ENCODE results near the gene FAM76A. TPM values are rescaled to one million over a fixed set of nuclear protein-coding genes. Genes with fewer than 3 reads are reported as not detected.
"Not testable (repeated sequence)": the region's sequence is repeated elsewhere in the genome, so short reads cannot be mapped to it uniquely, and the experiment has no call there.

FAM76A gene
- total and polyA plus RNA-seq, 3 donors from 2014 or later = 22.6 to 26.6 (median 23.0) TPM

DNA sequence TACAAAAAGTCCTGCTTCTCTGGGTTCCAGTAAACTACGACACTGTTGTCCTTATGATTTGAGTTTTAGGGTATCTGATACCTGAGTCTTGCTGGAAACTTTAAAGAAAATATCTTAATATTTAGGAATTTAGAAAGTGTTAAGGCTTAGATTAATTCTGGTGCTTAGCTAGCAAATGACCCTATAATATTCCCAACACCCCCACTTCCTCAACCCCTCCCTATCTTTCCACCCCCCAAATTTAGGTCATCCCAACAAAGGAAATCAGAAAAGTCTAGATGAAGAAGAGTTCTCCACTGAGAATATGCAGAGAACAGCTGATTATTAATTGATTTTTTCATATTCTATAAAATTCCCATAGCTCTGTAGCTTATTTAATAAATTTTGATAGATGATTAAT lies 58.9 kb downstream of the FAM76A start:
- DNase-seq = no peak
- H3K27me3 ChIP-seq = no peaks in the 10 kb centered on the region
- TF ChIP-seq, protein P1, sequence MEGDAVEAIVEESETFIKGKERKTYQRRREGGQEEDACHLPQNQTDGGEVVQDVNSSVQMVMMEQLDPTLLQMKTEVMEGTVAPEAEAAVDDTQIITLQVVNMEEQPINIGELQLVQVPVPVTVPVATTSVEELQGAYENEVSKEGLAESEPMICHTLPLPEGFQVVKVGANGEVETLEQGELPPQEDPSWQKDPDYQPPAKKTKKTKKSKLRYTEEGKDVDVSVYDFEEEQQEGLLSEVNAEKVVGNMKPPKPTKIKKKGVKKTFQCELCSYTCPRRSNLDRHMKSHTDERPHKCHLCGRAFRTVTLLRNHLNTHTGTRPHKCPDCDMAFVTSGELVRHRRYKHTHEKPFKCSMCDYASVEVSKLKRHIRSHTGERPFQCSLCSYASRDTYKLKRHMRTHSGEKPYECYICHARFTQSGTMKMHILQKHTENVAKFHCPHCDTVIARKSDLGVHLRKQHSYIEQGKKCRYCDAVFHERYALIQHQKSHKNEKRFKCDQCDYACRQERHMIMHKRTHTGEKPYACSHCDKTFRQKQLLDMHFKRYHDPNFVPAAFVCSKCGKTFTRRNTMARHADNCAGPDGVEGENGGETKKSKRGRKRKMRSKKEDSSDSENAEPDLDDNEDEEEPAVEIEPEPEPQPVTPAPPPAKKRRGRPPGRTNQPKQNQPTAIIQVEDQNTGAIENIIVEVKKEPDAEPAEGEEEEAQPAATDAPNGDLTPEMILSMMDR (IDR thresholded peaks at IDR 0.05) = no peak
- no peak for TF ChIP-seq POLR2A (IDR thresholded peaks at IDR 0.05)
- H3K4me1 ChIP-seq = peaks cover 5% of the 10 kb centered on the region
- 96 to 98% methylated on average over 1 of the region's 1 CpG for WGBS, 2 donors
- intact Hi-C loops (cut with DNase I; ENCODE audit: low total_unique reads) = no loop called here
- H3K27ac ChIP-seq = no peak overlapping the region
- no peaks in the 10 kb centered on the region for H3K36me3 ChIP-seq (ENCODE audit: low read depth, missing control alignments)
- no peak overlapping the region for H3K4me3 ChIP-seq
- no peaks in the 10 kb centered on the region for H3K9me3 ChIP-seq

DNA sequence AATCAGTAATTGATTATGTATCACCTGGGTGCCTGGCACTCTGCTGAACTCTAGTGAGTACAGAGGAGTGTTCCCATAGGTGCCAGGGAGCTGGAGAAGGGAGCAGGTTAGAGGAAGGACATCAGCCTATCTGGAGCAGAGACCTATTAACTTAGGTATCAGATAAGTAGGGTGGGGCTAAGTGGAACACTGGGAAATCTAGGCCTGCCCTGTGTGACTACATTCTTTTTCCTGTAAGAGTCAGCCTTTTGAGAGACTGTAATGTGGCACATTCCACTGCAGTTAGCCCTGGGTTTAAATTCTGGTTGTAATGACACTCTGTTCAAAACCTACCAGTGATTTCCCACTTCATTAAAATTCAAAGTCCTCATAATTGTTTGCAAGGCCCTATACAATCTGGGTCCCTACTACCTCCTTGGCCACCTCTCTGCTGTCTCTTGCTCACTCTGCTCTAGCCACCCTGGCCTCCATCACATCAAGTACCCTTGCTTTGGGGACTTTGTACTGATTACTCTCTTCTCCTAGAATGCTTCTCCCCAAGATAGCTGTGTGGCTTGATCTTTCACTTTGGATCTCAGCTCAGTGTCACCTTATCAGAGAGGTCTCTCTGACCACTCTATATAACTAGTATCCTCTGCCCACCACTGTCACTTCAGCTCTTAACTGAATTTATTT lies 60.2 kb downstream of the FAM76A start:
- TF ChIP-seq, protein P1 (IDR thresholded peaks at IDR 0.05) = no peak
- TF ChIP-seq POLR2A (IDR thresholded peaks at IDR 0.05) = no peak
- DNase-seq = no peak
- intact Hi-C loops (cut with DNase I; ENCODE audit: low total_unique reads) = no loop called here
- H3K27me3 ChIP-seq = no peaks in the 10 kb centered on the region
- H3K4me3 ChIP-seq = no peak overlapping the region
- H3K9me3 ChIP-seq = no peaks in the 10 kb centered on the region
- H3K27ac ChIP-seq = no peak overlapping the region
- no peaks in the 10 kb centered on the region for H3K36me3 ChIP-seq (ENCODE audit: low read depth, missing control alignments)
- H3K4me1 ChIP-seq = peaks cover 5% of the 10 kb centered on the region

DNA sequence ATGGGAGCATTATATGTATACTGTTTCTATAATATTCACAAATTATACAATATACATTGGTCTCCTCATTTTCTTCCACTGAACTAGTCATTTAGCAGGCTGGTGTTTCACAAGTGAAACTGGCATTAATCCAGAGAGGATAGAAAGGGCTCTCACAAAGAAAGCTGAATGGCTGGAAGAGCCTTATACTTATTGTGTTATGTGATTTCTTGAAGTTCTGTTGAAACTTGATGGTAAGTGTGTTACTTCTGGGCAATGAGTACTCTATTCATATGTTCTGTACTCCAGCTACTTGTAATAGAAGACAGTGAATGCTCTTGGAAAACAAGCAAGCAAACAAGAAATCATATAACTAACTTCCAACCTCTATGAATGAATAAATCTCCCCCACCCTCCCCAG lies 62.1 kb downstream of the FAM76A start:
- Histone ChIP-seq H3K4me3 (no peak overlapping the region), H3K36me3 (ENCODE audit: low read depth, missing control alignments) (no peaks in the 10 kb centered on the region), H3K27ac (no peak overlapping the region), H3K27me3 (no peaks in the 10 kb centered on the region), H3K4me1 (peaks cover 5% of the 10 kb centered on the region), H3K9me3 (no peaks in the 10 kb centered on the region)
- TF ChIP-seq POLR2A (IDR thresholded peaks at IDR 0.05) = no peak
- TF ChIP-seq, protein P1 (IDR thresholded peaks at IDR 0.05) = no peak
- intact Hi-C loops (cut with DNase I; ENCODE audit: low total_unique reads) = no loop called here
- no peak for DNase-seq

DNA sequence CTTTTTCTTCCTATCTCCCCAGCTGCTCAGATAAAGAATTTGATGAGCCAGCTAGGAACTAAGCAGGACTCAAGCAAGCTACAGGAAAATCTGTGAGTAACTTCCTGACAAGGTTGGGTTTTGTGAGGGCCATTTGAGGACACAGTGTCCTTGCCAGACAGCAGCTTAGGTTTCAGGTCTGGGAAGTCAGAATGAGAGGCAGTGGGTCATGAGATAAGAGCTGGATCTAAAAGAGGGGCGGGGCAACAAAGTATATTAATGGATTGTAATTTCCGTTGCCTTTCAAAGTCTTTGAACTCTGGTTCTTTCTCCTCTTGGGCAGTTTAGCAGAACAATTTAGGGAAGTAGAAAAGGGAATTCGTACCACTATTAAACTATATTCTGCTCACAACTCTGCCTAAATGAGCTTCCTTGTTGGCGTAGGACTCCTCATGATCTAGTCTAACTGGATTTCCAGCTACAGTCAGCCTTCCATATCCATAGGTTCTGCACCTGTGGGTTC lies 63.8 kb downstream of the FAM76A start:
- WGBS, 2 donors = 58 to 60% methylated on average over 4 of the region's 4 CpGs
- Histone ChIP-seq H3K27ac (peak overlapping the region in 1 of 2 donors; percentile 77), H3K27me3 (no peaks in the 10 kb centered on the region), H3K4me1 (peaks cover 5% of the 10 kb centered on the region), H3K9me3 (no peaks in the 10 kb centered on the region), H3K4me3 (no peak overlapping the region), H3K36me3 (ENCODE audit: low read depth, missing control alignments) (no peaks in the 10 kb centered on the region)
- no peak for TF ChIP-seq POLR2A (IDR thresholded peaks at IDR 0.05)
- TF ChIP-seq, protein P1 (IDR thresholded peaks at IDR 0.05) = no peak
- no peak for DNase-seq
- intact Hi-C loops (cut with DNase I; ENCODE audit: low total_unique reads) = no loop called here

DNA sequence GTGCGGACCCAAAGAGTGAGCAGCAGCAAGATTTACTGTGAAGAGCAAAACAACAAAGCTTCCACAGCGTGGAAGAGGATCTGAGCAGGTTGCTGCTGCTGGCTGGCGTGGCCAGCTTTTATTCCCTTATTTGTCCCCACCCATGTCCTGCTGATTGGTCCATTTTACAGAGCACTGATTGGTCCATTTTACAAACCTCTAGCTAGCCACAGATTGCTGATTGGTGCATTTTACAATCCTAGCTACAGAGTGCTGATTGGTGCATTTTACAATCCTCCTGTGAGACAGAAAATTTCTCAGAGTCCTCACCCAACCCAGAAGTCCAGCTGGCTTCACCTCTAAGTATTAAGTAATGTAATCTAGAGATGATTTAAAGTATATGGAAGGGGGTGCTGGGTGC lies 64.5 kb downstream of the FAM76A start:
- H3K9me3 ChIP-seq; H3K4me3 ChIP-seq; H3K36me3 ChIP-seq (ENCODE audit: low read depth, missing control alignments); DNase-seq; H3K4me1 ChIP-seq; intact Hi-C loops (cut with DNase I; ENCODE audit: low total_unique reads); H3K27me3 ChIP-seq: not testable (repeated sequence)
- peak overlapping the region in 1 of 2 donors; percentile 77 for H3K27ac ChIP-seq
- WGBS, 2 donors = 92 to 100% methylated on average over 3 of the region's 3 CpGs

Data from testis (tissue), 3 donors.